K562 (cell line): ENCODE data around the gene HGS. TPM values are rescaled to one million over a fixed set of nuclear protein-coding genes. Genes with fewer than 3 reads are reported as not detected.

ENCODE experiments used
- CCNT2 ChIP-seq: IDR thresholded peaks from 2 replicates; pipeline ENCODE4 v1.6.1; 2011; ENCODE audit warnings: borderline replicate concordance, low read depth, mild to moderate bottlenecking, moderate library complexity, mixed read lengths, low read length; ENCODE audit not compliant: insufficient read length; ENCODE audit errors: extremely low read depth
- CHD2 ChIP-seq: IDR thresholded peaks from 2 replicates; pipeline ENCODE4 v1.6.1; 2011; ENCODE audit warnings: low read depth, low read length
- DDX20 ChIP-seq: fragments of 450-650 bp; IDR thresholded peaks from 2 replicates; pipeline ENCODE4 v1.6.1; 2016; ENCODE audit warnings: missing genetic modification characterization, low read depth, mild to moderate bottlenecking, missing compliant biosample characterization, moderate library complexity
- EP400 ChIP-seq: fragments of 450-650 bp; IDR thresholded peaks from 2 replicates; pipeline ENCODE4 v1.6.1; 2017; ENCODE audit warnings: antibody characterized with exemption, mild to moderate bottlenecking, moderate library complexity
- HDAC8 ChIP-seq: fragments of 450-650 bp; IDR thresholded peaks from 2 replicates; pipeline ENCODE4 v1.6.1; 2016; ENCODE audit warnings: mild to moderate bottlenecking, missing genetic modification characterization, moderate library complexity, missing compliant biosample characterization
- JUND ChIP-seq, 2 experiments: IDR thresholded peaks; 2 replicates in 1 of 2; 3 replicates in 1 of 2; pipeline ENCODE4 v1.6.1; 2011; ENCODE audit warnings: borderline replicate concordance in 2 of 2, low read depth in 2 of 2, low read length in 2 of 2, improper control_type of control experiment in 1 of 2, missing biosample characterization in 1 of 2, missing genetic modification characterization in 1 of 2, missing genetic modification reagents in 1 of 2
- RBM25 ChIP-seq: fragments of 200-400 bp; formaldehyde crosslinking; IDR thresholded peaks from 2 replicates; pipeline ENCODE4 v1.6.1; 2018; ENCODE audit warnings: low read length, low read depth, moderate library complexity; ENCODE audit not compliant: severe bottlenecking
- RBM39 ChIP-seq: fragments of 200-400 bp; formaldehyde crosslinking; optimal IDR thresholded peaks from 2 replicates; pipeline ENCODE3; 2018; ENCODE audit warnings: low read depth, low read length
- SMARCB1 ChIP-seq: IDR thresholded peaks from 2 replicates; pipeline ENCODE4 v1.6.1; 2011; ENCODE audit warnings: improper control_type of control experiment, low read depth; ENCODE audit not compliant: insufficient read length
- TBP ChIP-seq: optimal IDR thresholded peaks from 2 replicates; pipeline ENCODE3; 2011; ENCODE audit warnings: low read depth, low read length, improper control_type of control experiment
- ZBTB34 ChIP-seq: fragments of 250-450 bp; sonication (Bioruptor Pico); IDR thresholded peaks from 2 replicates; pipeline ENCODE4 v1.8.0; 2021; ENCODE audit warnings: mild to moderate bottlenecking, moderate library complexity
- ZBTB9 ChIP-seq: fragments of 450-650 bp; formaldehyde crosslinking; IDR thresholded peaks from 2 replicates; pipeline ENCODE4 v1.4.0; 2020; ENCODE audit warnings: mild to moderate bottlenecking, moderate library complexity
- ZNF133 ChIP-seq: fragments of 250-450 bp; sonication (Bioruptor Pico); IDR thresholded peaks from 2 replicates; pipeline ENCODE4 v1.4.0; 2020; ENCODE audit warnings: mild to moderate bottlenecking
- ZNF436 ChIP-seq: fragments of 250-450, 450-650 bp; sonication (Bioruptor Pico); formaldehyde crosslinking; IDR thresholded peaks from 2 replicates; pipeline ENCODE4 v1.7.0; 2020; ENCODE audit warnings: mild to moderate bottlenecking
- ZNF584 ChIP-seq: fragments of 200-800 bp; sonication (Bioruptor generic); IDR thresholded peaks from 2 replicates; pipeline ENCODE4 v1.6.1; 2016; ENCODE audit warnings: low read depth, mild to moderate bottlenecking, missing genetic modification characterization, missing compliant biosample characterization
- ZNF76 ChIP-seq: fragments of 250-450 bp; sonication (Bioruptor Pico); IDR thresholded peaks from 2 replicates; pipeline ENCODE4 v1.4.0; 2020; ENCODE audit warnings: mild to moderate bottlenecking, moderate library complexity, borderline replicate concordance
- ZNF766 ChIP-seq: fragments of 200-800 bp; sonication (Bioruptor generic); conservative IDR thresholded peaks from 2 replicates; pipeline ENCODE4 v1.6.1; 2016; ENCODE audit warnings: missing genetic modification characterization, missing compliant biosample characterization
- ZSCAN29 ChIP-seq: fragments of 450-650 bp; IDR thresholded peaks from 2 replicates; pipeline ENCODE4 v1.6.1; 2017
- polyA plus RNA-seq, 8 experiments: library from polyadenylated mRNA; depleted of rRNA in 4 of 8; stranded (reverse) in 5 of 8; unstranded in 3 of 8; fragments of >200 nt; fragmentation: Nextera tagmentation in 2 of 8; fragmentation: Illumina TruSeq in 1 of 8; extraction: Ambion mirVana in 2 of 8; extraction: Trizol in 1 of 8; gene quantifications; 2 replicates each; pipeline versions ENCODE4 v1.2.1 to v1.2.3, GENCODE V29; 2011 to 2014; ENCODE audit warnings: inconsistent platforms in 1 of 8, missing spikeins in 1 of 8
- total RNA-seq, 7 experiments: library from RNA; depleted of rRNA in 6 of 7; stranded (reverse); fragments of >200 nt in 6 of 7; fragmentation: Illumina TruSeq in 2 of 7; extraction: Trizol in 2 of 7; gene quantifications; 2 replicates each; pipeline versions ENCODE4 v1.2.1 to v1.2.3, GENCODE V29; 2011 to 2021; ENCODE audit warnings: low replicate concordance in 1 of 7
- TF ChIP-seq, protein P1 (sequence below): IDR thresholded peaks from 3 replicates; pipeline ENCODE4 v1.6.1; 2011; ENCODE audit warnings: borderline replicate concordance, mild to moderate bottlenecking, moderate library complexity; ENCODE audit not compliant: insufficient read length; ENCODE audit errors: extremely low read depth
- TF ChIP-seq, protein P2 (sequence below): fragments of 450-650 bp; formaldehyde crosslinking; IDR thresholded peaks from 2 replicates; pipeline ENCODE4 v1.4.0; 2022; ENCODE audit warnings: missing genetic modification characterization

HGS gene
- total and polyA plus RNA-seq, 9 of the 15 experiments (the other 6 are each of a cell fraction or from before 2014, with no cell fraction given): 3.9 to 176 (median 77.1) TPM

GRCh38 chr17:81665205-81666091 lies 18.4 kb upstream of the HGS start (continued):
- TF ChIP-seq, protein P1, sequence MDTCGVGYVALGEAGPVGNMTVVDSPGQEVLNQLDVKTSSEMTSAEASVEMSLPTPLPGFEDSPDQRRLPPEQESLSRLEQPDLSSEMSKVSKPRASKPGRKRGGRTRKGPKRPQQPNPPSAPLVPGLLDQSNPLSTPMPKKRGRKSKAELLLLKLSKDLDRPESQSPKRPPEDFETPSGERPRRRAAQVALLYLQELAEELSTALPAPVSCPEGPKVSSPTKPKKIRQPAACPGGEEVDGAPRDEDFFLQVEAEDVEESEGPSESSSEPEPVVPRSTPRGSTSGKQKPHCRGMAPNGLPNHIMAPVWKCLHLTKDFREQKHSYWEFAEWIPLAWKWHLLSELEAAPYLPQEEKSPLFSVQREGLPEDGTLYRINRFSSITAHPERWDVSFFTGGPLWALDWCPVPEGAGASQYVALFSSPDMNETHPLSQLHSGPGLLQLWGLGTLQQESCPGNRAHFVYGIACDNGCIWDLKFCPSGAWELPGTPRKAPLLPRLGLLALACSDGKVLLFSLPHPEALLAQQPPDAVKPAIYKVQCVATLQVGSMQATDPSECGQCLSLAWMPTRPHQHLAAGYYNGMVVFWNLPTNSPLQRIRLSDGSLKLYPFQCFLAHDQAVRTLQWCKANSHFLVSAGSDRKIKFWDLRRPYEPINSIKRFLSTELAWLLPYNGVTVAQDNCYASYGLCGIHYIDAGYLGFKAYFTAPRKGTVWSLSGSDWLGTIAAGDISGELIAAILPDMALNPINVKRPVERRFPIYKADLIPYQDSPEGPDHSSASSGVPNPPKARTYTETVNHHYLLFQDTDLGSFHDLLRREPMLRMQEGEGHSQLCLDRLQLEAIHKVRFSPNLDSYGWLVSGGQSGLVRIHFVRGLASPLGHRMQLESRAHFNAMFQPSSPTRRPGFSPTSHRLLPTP: no peak
- peak; percentile 74; the same call in 1 of the 2 replicates for TF ChIP-seq ZBTB34 (CRISPR knock-in tag)
- TF ChIP-seq HDAC8 (tag): peak; percentile 95
- TF ChIP-seq RBM25: no peak
- TF ChIP-seq ZSCAN29: 0 out of 2 replicates have a peak, but pooled peaks have one; percentile 9
- TF ChIP-seq, protein P2, sequence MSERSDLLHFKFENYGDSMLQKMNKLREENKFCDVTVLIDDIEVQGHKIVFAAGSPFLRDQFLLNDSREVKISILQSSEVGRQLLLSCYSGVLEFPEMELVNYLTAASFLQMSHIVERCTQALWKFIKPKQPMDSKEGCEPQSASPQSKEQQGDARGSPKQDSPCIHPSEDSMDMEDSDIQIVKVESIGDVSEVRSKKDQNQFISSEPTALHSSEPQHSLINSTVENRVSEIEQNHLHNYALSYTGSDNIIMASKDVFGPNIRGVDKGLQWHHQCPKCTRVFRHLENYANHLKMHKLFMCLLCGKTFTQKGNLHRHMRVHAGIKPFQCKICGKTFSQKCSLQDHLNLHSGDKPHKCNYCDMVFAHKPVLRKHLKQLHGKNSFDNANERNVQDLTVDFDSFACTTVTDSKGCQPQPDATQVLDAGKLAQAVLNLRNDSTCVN (CRISPR knock-in tag): no peak
- no peak for TF ChIP-seq JUND (IDR thresholded peaks at IDR 0.05; ENCODE audit: borderline replicate concordance, low read depth, low read length)
- peak; percentile 59; the same call in 1 of the 3 replicates for TF ChIP-seq JUND (tag; IDR thresholded peaks at IDR 0.05; ENCODE audit: borderline replicate concordance, low read depth, low read length)
- peak; percentile 83 for TF ChIP-seq EP400
- no peak for TF ChIP-seq TBP
- TF ChIP-seq CHD2: no peak
- TF ChIP-seq SMARCB1: no peak
- no peak for TF ChIP-seq CCNT2
- no peak for TF ChIP-seq ZNF133 (CRISPR knock-in tag)
- TF ChIP-seq DDX20 (tag): no peak
- TF ChIP-seq ZNF766: peak; percentile 91
- TF ChIP-seq ZNF584 (CRISPR knock-in tag): peak; percentile 82
- peak; percentile 94 for TF ChIP-seq ZBTB9 (CRISPR knock-in tag)
- TF ChIP-seq ZNF436: no peak
- TF ChIP-seq RBM39: no peak
- TF ChIP-seq ZNF76: 0 out of 2 replicates have a peak, but pooled peaks have one; percentile 64
